8988T (cell line): Measurements from ENCODE around the gene HES5.
"Not testable (repeated sequence)": the region's sequence is repeated elsewhere in the genome, so short reads cannot be mapped to it uniquely, and the experiment has no call there.

Experiments
- DNase-seq: peaks from one replicate; pipeline ENCODE4 v3.0.0; 2011

The HES5 gene

GRCh38 chr1:2560299-2561073, 30.4 kb upstream of the HES5 start:
- DNase-seq: no peak

GRCh38 chr1:2559509-2560298, 29.6 kb upstream of the HES5 start:
- no peak for DNase-seq

GRCh38 chr1:2558861-2559260, 28.8 kb upstream of the HES5 start:
- DNase-seq: no peak

- DNase-seq: no peak
These were observed 28.4 kb upstream of the HES5 start for GRCh38 chr1:2558420-2558819.

GRCh38 chr1:2557482-2558400, 27.7 kb upstream of the HES5 start:
- DNase-seq: no peak

GRCh38 chr1:2556678-2557481, 26.8 kb upstream of the HES5 start:
- no peak for DNase-seq

- DNase-seq: peak; percentile 71
These were observed 26.2 kb upstream of the HES5 start, which contains the start of gene TNFRSF14 for GRCh38 chr1:2556277-2556677. Gene TNFRSF14 (plus strand): TSS chr1:2556371. CDS start chr1:2556665, 294 bp downstream.

- DNase-seq: no peak
These were observed 25.7 kb upstream of the HES5 start for GRCh38 chr1:2555634-2556276.

- DNase-seq: no peak
These were observed 24.7 kb upstream of the HES5 start for GRCh38 chr1:2554621-2555387.

- no peak for DNase-seq
These were observed 24.0 kb upstream of the HES5 start for GRCh38 chr1:2553871-2554620.

- not testable (repeated sequence) for DNase-seq
These were observed 23.0 kb upstream of the HES5 start for GRCh38 chr1:2553076-2553475.

GRCh38 chr1:2552189-2552588, 22.1 kb upstream of the HES5 start:
- DNase-seq: no peak

GRCh38 chr1:2551544-2551943, 21.5 kb upstream of the HES5 start:
- not testable (repeated sequence) for DNase-seq

- DNase-seq: not testable (repeated sequence)
These were observed 20.3 kb upstream of the HES5 start for GRCh38 chr1:2550309-2550861.

GRCh38 chr1:2549367-2550029, 19.4 kb upstream of the HES5 start:
- not testable (repeated sequence) for DNase-seq

- DNase-seq: peak; percentile 92
These were observed 18.1 kb upstream of the HES5 start for GRCh38 chr1:2548068-2548589.

GRCh38 chr1:2547210-2548067, 17.4 kb upstream of the HES5 start:
- no peak for DNase-seq
